Measurements from ENCODE around the gene MMP20. TPM values are rescaled to one million over a fixed set of nuclear protein-coding genes. Genes with fewer than 3 reads are reported as not detected.

MMP20 gene
- total RNA-seq, 1 donor from 2014 or later, result not detected

DNA sequence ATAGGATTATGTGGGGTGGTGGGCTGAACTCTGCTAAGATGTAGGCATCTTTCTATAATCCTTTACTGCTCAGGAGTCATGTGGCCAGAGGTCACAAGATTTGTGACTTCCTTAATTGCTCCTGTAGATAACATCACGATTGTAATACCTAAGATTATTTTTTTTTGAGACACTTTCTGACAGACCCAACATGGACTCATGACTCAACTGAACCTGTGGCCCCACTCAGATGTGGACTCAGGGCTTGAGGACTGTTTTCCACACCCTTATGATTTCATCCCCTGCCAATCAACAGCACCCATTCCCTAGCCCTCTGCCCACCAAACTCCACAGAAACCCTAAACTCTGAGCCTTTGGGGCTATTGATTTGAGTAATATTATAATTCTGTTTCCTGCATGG, 59.0 kb downstream of the MMP20 start:
- TF ChIP-seq, protein P1, sequence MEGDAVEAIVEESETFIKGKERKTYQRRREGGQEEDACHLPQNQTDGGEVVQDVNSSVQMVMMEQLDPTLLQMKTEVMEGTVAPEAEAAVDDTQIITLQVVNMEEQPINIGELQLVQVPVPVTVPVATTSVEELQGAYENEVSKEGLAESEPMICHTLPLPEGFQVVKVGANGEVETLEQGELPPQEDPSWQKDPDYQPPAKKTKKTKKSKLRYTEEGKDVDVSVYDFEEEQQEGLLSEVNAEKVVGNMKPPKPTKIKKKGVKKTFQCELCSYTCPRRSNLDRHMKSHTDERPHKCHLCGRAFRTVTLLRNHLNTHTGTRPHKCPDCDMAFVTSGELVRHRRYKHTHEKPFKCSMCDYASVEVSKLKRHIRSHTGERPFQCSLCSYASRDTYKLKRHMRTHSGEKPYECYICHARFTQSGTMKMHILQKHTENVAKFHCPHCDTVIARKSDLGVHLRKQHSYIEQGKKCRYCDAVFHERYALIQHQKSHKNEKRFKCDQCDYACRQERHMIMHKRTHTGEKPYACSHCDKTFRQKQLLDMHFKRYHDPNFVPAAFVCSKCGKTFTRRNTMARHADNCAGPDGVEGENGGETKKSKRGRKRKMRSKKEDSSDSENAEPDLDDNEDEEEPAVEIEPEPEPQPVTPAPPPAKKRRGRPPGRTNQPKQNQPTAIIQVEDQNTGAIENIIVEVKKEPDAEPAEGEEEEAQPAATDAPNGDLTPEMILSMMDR (conservative IDR thresholded peaks at IDR 0.05), result no peak
- DNase-seq (ENCODE audit: extremely low spot score, unreplicated experiment), result no peak
- H3K9me3 Mint-ChIP-seq, result peaks cover 13% of the 10 kb centered on the region
- H3K4me3 Mint-ChIP-seq, result no peak overlapping the region
- no peaks in the 10 kb centered on the region for H3K4me1 Mint-ChIP-seq (ENCODE audit: unreplicated experiment)
- H3K27me3 Mint-ChIP-seq, result no peaks in the 10 kb centered on the region
- H3K27ac Mint-ChIP-seq, result no peak overlapping the region
- no peaks in the 10 kb centered on the region for H3K36me3 Mint-ChIP-seq

DNA sequence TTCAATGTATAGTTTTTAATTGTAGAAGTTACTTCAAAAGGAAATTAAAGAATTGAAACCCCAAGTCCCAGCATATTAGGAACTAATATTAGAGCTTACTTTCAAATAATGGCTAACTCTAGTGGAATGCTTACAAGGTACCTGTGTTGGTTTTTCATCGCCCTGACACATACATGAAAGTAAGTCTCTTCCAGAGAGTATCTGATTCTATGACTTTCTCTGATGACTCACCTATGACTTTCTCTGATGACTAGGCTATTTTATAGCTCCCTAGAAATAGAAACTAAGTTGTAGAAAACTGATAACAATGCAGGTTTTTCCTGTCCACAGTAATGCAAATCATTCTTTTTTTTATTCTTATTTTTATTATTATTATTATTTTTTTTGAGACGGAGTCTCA, 61.0 kb downstream of the MMP20 start:
- no peaks in the 10 kb centered on the region for H3K27me3 Mint-ChIP-seq
- no peak overlapping the region for H3K4me3 Mint-ChIP-seq
- peak overlapping the region; percentile 63 for H3K27ac Mint-ChIP-seq
- H3K9me3 Mint-ChIP-seq, result peaks cover 13% of the 10 kb centered on the region
- H3K36me3 Mint-ChIP-seq, result no peaks in the 10 kb centered on the region
- DNase-seq (ENCODE audit: extremely low spot score, unreplicated experiment), result no peak
- TF ChIP-seq, protein P1 (conservative IDR thresholded peaks at IDR 0.05), result no peak
- no peaks in the 10 kb centered on the region for H3K4me1 Mint-ChIP-seq (ENCODE audit: unreplicated experiment)

DNA sequence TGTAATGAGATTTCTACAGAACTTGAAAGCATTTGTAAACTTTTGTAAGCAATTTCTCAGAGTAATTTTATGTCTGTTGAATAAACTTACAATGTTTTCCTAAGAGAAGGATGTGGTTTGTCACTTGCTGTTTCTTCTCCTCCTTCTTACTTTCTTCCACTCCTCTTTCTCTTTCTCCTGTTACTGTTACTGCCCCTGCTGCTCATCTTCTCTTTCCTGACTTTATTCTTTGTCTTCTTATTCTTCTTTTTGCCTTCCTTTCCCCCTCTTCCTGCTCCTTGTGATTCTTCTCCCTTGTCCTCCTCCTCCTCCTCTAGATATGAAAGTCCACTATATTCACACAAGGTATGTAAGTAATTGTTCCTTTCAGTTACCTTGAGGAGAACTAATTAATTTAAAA, 63.5 kb downstream of the MMP20 start:
- Mint-ChIP-seq H3K9me3 (peaks cover 5% of the 10 kb centered on the region), H3K27ac (no peak overlapping the region), H3K4me3 (no peak overlapping the region), H3K4me1 (ENCODE audit: unreplicated experiment) (no peaks in the 10 kb centered on the region), H3K27me3 (no peaks in the 10 kb centered on the region), H3K36me3 (no peaks in the 10 kb centered on the region)
- no peak for DNase-seq (ENCODE audit: extremely low spot score, unreplicated experiment)
- TF ChIP-seq, protein P1 (conservative IDR thresholded peaks at IDR 0.05), result no peak

DNA sequence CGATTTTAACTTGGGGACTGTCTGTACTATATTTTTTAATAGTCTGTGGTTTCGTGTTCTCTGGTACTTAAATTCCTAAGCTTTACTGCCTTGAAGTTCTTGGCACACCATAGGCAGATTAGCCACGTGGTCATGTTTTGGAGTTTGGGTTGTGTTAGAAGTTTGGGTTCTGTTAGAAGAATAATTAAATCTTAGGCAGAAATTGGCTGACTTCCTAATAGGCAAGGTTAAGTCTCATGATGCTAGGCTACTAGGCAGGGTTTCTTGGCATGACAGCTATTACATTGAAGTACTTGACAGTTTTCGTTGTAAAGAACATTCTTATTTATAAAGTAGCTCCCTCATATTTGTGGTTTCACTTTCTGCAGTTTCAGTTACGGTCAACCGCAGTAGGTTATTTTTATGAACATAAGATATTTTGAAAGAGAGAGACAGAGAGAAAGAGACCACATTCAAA, 64.5 kb downstream of the MMP20 start:
- H3K27ac Mint-ChIP-seq, result no peak overlapping the region
- no peaks in the 10 kb centered on the region for H3K36me3 Mint-ChIP-seq
- H3K9me3 Mint-ChIP-seq, result no peaks in the 10 kb centered on the region
- DNase-seq (ENCODE audit: extremely low spot score, unreplicated experiment), result no peak
- no peak overlapping the region for H3K4me3 Mint-ChIP-seq
- H3K27me3 Mint-ChIP-seq, result no peaks in the 10 kb centered on the region
- TF ChIP-seq, protein P1 (conservative IDR thresholded peaks at IDR 0.05), result no peak
- H3K4me1 Mint-ChIP-seq (ENCODE audit: unreplicated experiment), result no peaks in the 10 kb centered on the region

DNA sequence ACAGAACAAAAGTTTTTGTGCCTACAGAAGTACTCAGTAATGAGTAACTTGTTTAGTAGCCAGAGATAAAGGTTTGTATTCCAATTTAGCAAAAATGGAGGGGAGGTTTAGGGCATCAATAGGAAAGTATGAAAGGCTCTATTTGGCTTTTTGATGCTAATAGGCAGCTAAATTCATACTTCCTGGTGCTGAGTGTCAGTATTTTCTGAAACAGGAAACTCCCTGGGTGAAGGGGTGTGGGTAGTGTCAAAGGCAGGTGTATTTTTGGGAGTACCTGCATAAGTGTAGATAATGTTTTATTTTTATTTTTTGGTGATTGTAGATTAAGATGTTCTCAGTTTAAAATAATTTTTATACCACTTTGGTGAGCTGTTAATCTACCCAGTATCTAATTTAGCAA, 65.3 kb downstream of the MMP20 start:
- Mint-ChIP-seq H3K4me3 (no peak overlapping the region), H3K27me3 (no peaks in the 10 kb centered on the region), H3K27ac (no peak overlapping the region), H3K4me1 (ENCODE audit: unreplicated experiment) (no peaks in the 10 kb centered on the region), H3K9me3 (no peaks in the 10 kb centered on the region), H3K36me3 (no peaks in the 10 kb centered on the region)
- DNase-seq (ENCODE audit: extremely low spot score, unreplicated experiment), result no peak
- TF ChIP-seq, protein P1 (conservative IDR thresholded peaks at IDR 0.05), result no peak

DNA sequence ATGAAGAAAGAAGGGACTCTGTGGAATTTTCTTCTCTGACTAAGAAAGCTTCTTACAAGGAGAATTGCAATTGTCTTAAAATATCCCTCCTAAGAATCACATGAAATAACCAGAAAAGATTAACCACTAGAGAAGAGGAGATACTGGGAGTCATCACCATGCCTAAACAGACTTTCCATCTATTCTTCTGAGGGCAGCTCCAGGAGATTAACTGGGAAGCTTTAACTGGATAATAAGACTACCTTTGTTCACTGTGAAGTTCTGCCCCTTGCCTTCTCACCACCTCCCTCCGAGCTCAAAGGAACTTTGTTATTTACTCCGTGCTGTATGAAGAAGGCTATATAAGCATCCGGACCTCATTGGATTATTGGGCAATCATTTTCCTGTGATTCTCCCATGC, 70.0 kb downstream of the MMP20 start:
- peaks cover 15% of the 10 kb centered on the region for H3K4me1 Mint-ChIP-seq (ENCODE audit: unreplicated experiment)
- no peak overlapping the region for H3K27ac Mint-ChIP-seq
- no peaks in the 10 kb centered on the region for H3K36me3 Mint-ChIP-seq
- H3K27me3 Mint-ChIP-seq, result no peaks in the 10 kb centered on the region
- TF ChIP-seq, protein P1 (conservative IDR thresholded peaks at IDR 0.05), result no peak
- DNase-seq (ENCODE audit: extremely low spot score, unreplicated experiment), result no peak
- H3K4me3 Mint-ChIP-seq, result no peak overlapping the region
- H3K9me3 Mint-ChIP-seq, result no peaks in the 10 kb centered on the region
